H9 (cell line): ENCODE data around the gene FLT3LG. TPM values are rescaled to one million over a fixed set of nuclear protein-coding genes. Genes with fewer than 3 reads are reported as not detected.

Experiments
- DNase-seq: peaks from one replicate; pipeline ENCODE4 v3.0.0-alpha.2; 2017
- H2AFZ ChIP-seq: one replicate; pipeline ENCODE4 v1.6.1; 2013; ENCODE audit warnings: mild to moderate bottlenecking, low read length, control low read depth, moderate library complexity
- H2AK5ac ChIP-seq: 2 replicates; pipeline ENCODE4 v1.6.1; 2013; ENCODE audit warnings: low read length, control low read depth, mixed read lengths; ENCODE audit not compliant: insufficient read length
- H2BK120ac ChIP-seq: one replicate; pipeline ENCODE4 v1.6.1; 2013; ENCODE audit warnings: low read depth, mild to moderate bottlenecking, low read length, control low read depth, inconsistent platforms; ENCODE audit not compliant: poor library complexity, severe bottlenecking
- H2BK12ac ChIP-seq: 2 replicates; pipeline ENCODE4 v1.6.1; 2013; ENCODE audit warnings: low read length, control low read depth, mixed read lengths, low read depth; ENCODE audit not compliant: insufficient read length
- H2BK15ac ChIP-seq: 2 replicates; pipeline ENCODE4 v1.6.1; 2013; ENCODE audit warnings: low read depth, low read length, control low read depth
- H2BK20ac ChIP-seq: one replicate; pipeline ENCODE4 v1.6.1; 2013; ENCODE audit warnings: low read depth, mild to moderate bottlenecking, low read length, control low read depth, inconsistent platforms; ENCODE audit not compliant: poor library complexity, severe bottlenecking
- H2BK5ac ChIP-seq: 2 replicates; pipeline ENCODE4 v1.6.1; 2013; ENCODE audit warnings: low read length, control low read depth, mixed read lengths; ENCODE audit not compliant: insufficient read length
- H3K14ac ChIP-seq: 2 replicates; pipeline ENCODE4 v1.6.1; 2013; ENCODE audit warnings: low read length, control low read depth; ENCODE audit not compliant: insufficient read depth
- H3K18ac ChIP-seq: 2 replicates; pipeline ENCODE4 v1.6.1; 2013; ENCODE audit warnings: low read depth, mild to moderate bottlenecking, mixed read lengths, low read length, control low read depth; ENCODE audit not compliant: insufficient read length
- H3K23ac ChIP-seq: 2 replicates; pipeline ENCODE4 v1.6.1; 2013; ENCODE audit warnings: low read length, control low read depth, mixed read lengths, low read depth; ENCODE audit not compliant: insufficient read length
- H3K23me2 ChIP-seq: 2 replicates; pipeline ENCODE4 v1.6.1; 2013; ENCODE audit warnings: low read depth, mild to moderate bottlenecking, mixed read lengths, low read length, control low read depth; ENCODE audit not compliant: insufficient read length, poor library complexity, severe bottlenecking
- H3K27ac ChIP-seq: 2 replicates; pipeline ENCODE4 v1.5.1; 2013; ENCODE audit warnings: low read length, control low read depth, mixed read lengths, low read depth; ENCODE audit not compliant: insufficient read length
- H3K27me3 ChIP-seq: 2 replicates; pipeline ENCODE4 v1.6.1; 2013; ENCODE audit warnings: low read length, control low read depth, inconsistent platforms; ENCODE audit not compliant: insufficient read depth
- H3K4ac ChIP-seq: 2 replicates; pipeline ENCODE4 v1.6.1; 2013; ENCODE audit warnings: low read depth, mild to moderate bottlenecking, control low read depth, inconsistent platforms, low read length, moderate library complexity
- H3K4me1 ChIP-seq: 2 replicates; pipeline ENCODE4 v1.6.1; 2013; ENCODE audit warnings: low read length, control low read depth, inconsistent platforms; ENCODE audit not compliant: insufficient read depth
- H3K4me2 ChIP-seq: 2 replicates; pipeline ENCODE4 v1.6.1; 2013; ENCODE audit warnings: low read length, control low read depth, mixed read lengths; ENCODE audit not compliant: insufficient read length, insufficient read depth
- H3K56ac ChIP-seq: 2 replicates; pipeline ENCODE4 v1.6.1; 2013; ENCODE audit warnings: low read depth, mild to moderate bottlenecking, mixed read lengths, low read length, control low read depth; ENCODE audit not compliant: insufficient read length
- H3K79me1 ChIP-seq: 2 replicates; pipeline ENCODE4 v1.6.1; 2013; ENCODE audit warnings: low read depth, mild to moderate bottlenecking, moderate library complexity, low read length, control low read depth, inconsistent platforms; ENCODE audit not compliant: insufficient read depth, poor library complexity, severe bottlenecking
- H3K79me2 ChIP-seq: 2 replicates; pipeline ENCODE4 v1.6.1; 2013; ENCODE audit warnings: low read length, control low read depth, inconsistent platforms; ENCODE audit not compliant: insufficient read depth
- H3K9ac ChIP-seq: 2 replicates; pipeline ENCODE4 v1.6.1; 2013; ENCODE audit warnings: low read length, control low read depth, mixed read lengths; ENCODE audit not compliant: insufficient read length; ENCODE audit errors: extremely low read depth
- H3K9me3 ChIP-seq: one replicate; pipeline ENCODE4 v1.6.1; 2013; ENCODE audit warnings: low read depth, low read length, inconsistent platforms; ENCODE audit not compliant: control insufficient read depth
- H3T11ph ChIP-seq: one replicate; pipeline ENCODE4 v1.6.1; 2013; ENCODE audit warnings: mild to moderate bottlenecking, low read length, control low read depth, inconsistent platforms
- H4K20me1 ChIP-seq: one replicate; pipeline ENCODE4 v1.6.1; 2013; ENCODE audit not compliant: control insufficient read depth, insufficient read length, insufficient read depth
- H4K5ac ChIP-seq: 2 replicates; pipeline ENCODE4 v1.6.1; 2013; ENCODE audit warnings: low read depth, mild to moderate bottlenecking, mixed read lengths, low read length, control low read depth; ENCODE audit not compliant: insufficient read length
- H4K8ac ChIP-seq: replicated peaks from 2 replicates; pipeline ENCODE4 v1.6.1; 2013; ENCODE audit warnings: low read length, control low read depth, mixed read lengths, low read depth; ENCODE audit not compliant: insufficient read length
- H4K91ac ChIP-seq: 2 replicates; pipeline ENCODE4 v1.6.1; 2013; ENCODE audit warnings: low read depth, mild to moderate bottlenecking, moderate library complexity, mixed read lengths, low read length, control low read depth; ENCODE audit not compliant: insufficient read length
- H3K27ac Mint-ChIP-seq, 3 experiments: 2 replicates in 2 of 3; 3 replicates in 1 of 3; pipeline ENCODE4 v1.8.0; 2020 to 2021; ENCODE audit warnings: mixed read lengths in 3 of 3, mild to moderate bottlenecking in 1 of 3, moderate library complexity in 1 of 3
- H3K27me3 Mint-ChIP-seq: 2 replicates; pipeline ENCODE4 v1.8.0; 2021; ENCODE audit warnings: low read depth, mild to moderate bottlenecking, moderate library complexity, mixed read lengths
- H3K36me3 Mint-ChIP-seq, 3 experiments: 2 replicates in 2 of 3; 3 replicates in 1 of 3; pipeline ENCODE4 v1.8.0; 2020 to 2021; ENCODE audit warnings: low read depth in 3 of 3, mixed read lengths in 3 of 3; ENCODE audit not compliant: insufficient read depth in 1 of 3
- H3K4me1 Mint-ChIP-seq, 2 experiments: 2 replicates each; pipeline ENCODE4 v1.8.0; 2020; ENCODE audit warnings: mixed read lengths in 2 of 2
- H3K4me3 Mint-ChIP-seq, 2 experiments: 2 replicates in 1 of 2; 3 replicates in 1 of 2; pipeline ENCODE4 v1.8.0; 2020 to 2021; ENCODE audit warnings: mild to moderate bottlenecking in 2 of 2, mixed read lengths in 2 of 2, moderate library complexity in 1 of 2
- H3K9me3 Mint-ChIP-seq, 2 experiments: 2 replicates in 1 of 2; 3 replicates in 1 of 2; pipeline ENCODE4 v1.8.0; 2020; ENCODE audit warnings: mild to moderate bottlenecking in 2 of 2, mixed read lengths in 2 of 2, moderate library complexity in 1 of 2
- CTCF ChIP-seq: fragments of 200-600 bp; sonication (generic); conservative IDR thresholded peaks from 3 replicates; pipeline ENCODE4 v1.8.0; 2021; ENCODE audit warnings: antibody characterized with exemption, mild to moderate bottlenecking
- WGBS: extraction: QIAGEN DNeasy Blood & Tissue Kit; methylation state at CpG from one replicate; pipeline ENCODE4 v1.1.7; 2013; ENCODE audit warnings: missing lambda C conversion rate, low lambda C conversion rate, mixed read lengths; ENCODE audit not compliant: insufficient read length; ENCODE audit errors: extremely low coverage; 5-methylcytosine and 5-hydroxymethylcytosine counted together
- total RNA-seq: library from RNA; stranded (reverse); gene quantifications from 2 replicates; pipeline ENCODE4 v1.2.1, GENCODE V29; 2021

The FLT3LG gene
- total RNA-seq, 1 experiment from 2014 or later, result 2.1 TPM

GRCh38 chr19:49489601-49490167 is 15.7 kb downstream of the FLT3LG start:
- H4K5ac ChIP-seq, result no peak overlapping the region
- H3K14ac ChIP-seq, result no peak overlapping the region
- H2BK12ac ChIP-seq, result no peak overlapping the region
- no peak overlapping the region for H3T11ph ChIP-seq
- H3K4me1 Mint-ChIP-seq, result peaks cover 13 to 20% of the 10 kb centered on the region in 2 experiments
- peak; percentile 49 for DNase-seq
- peak overlapping the region; percentile 91 to 96 for H3K4me3 Mint-ChIP-seq
- H3K27ac Mint-ChIP-seq, result peak overlapping the region; percentile 99 to 100 (median 100)
- no peak overlapping the region for H2AK5ac ChIP-seq
- H3K79me1 ChIP-seq, result no peaks in the 10 kb centered on the region
- H2BK20ac ChIP-seq, result no peak overlapping the region
- H3K79me2 ChIP-seq, result peaks cover 18% of the 10 kb centered on the region
- H3K18ac ChIP-seq, result no peak overlapping the region
- no peaks in the 10 kb centered on the region for H3K27me3 ChIP-seq
- peaks cover 12 to 14% of the 10 kb centered on the region in 2 experiments; a peak in 4 of 5 replicates for H3K9me3 Mint-ChIP-seq
- H3K9me3 ChIP-seq, result no peaks in the 10 kb centered on the region
- no CpG with 5 or more reads among the region's 15 CpGs for WGBS
- H2BK15ac ChIP-seq, result no peak overlapping the region
- H4K20me1 ChIP-seq, result no peaks in the 10 kb centered on the region
- H3K56ac ChIP-seq, result no peak overlapping the region
- H3K27ac ChIP-seq, result peak overlapping the region; percentile 52
- peak overlapping the region; percentile 100 for H3K4me2 ChIP-seq
- no peak overlapping the region for H4K91ac ChIP-seq
- peaks cover 11% of the 10 kb centered on the region; the same call in 1 of the 2 replicates for H3K27me3 Mint-ChIP-seq
- H2BK120ac ChIP-seq, result no peak overlapping the region
- H3K23ac ChIP-seq, result no peak overlapping the region
- no peak overlapping the region for H2BK5ac ChIP-seq
- H3K9ac ChIP-seq, result peak overlapping the region; percentile 100
- peaks cover 52 to 58% (median 55%) of the 10 kb centered on the region in 3 experiments for H3K36me3 Mint-ChIP-seq
- H4K8ac ChIP-seq, result no peak overlapping the region
- H3K4me1 ChIP-seq, result no peaks in the 10 kb centered on the region
- no peak overlapping the region for H3K4ac ChIP-seq
- H3K23me2 ChIP-seq, result peaks cover 13% of the 10 kb centered on the region
- no peak overlapping the region for H2AFZ ChIP-seq
- no peak for TF ChIP-seq CTCF
